Skeletal muscle tissue (tissue), 4 donors: ENCODE results near the gene CNOT9. TPM values are rescaled to one million over a fixed set of nuclear protein-coding genes. Genes with fewer than 3 reads are reported as not detected.
A peak's percentile ranks its signal among the peaks of the same experiment; 100 is the strongest.
"Not testable (repeated sequence)": the region's sequence is repeated elsewhere in the genome, so short reads cannot be mapped to it uniquely, and the experiment has no call there.

Experiments
- H3K27ac ChIP-seq: one replicate; pipeline ENCODE4 v1.7.0; 2013; ENCODE audit warnings: mild to moderate bottlenecking, low read depth, low read length, inconsistent platforms
- H3K27me3 ChIP-seq, 3 donors: one replicate each; pipeline ENCODE4 v1.7.0; 2013; ENCODE audit warnings: low read length in 3 of 3; ENCODE audit not compliant: control insufficient read depth in 3 of 3, insufficient read depth in 3 of 3
- H3K36me3 ChIP-seq, 3 donors: one replicate each; pipeline ENCODE4 v1.7.0; 2013; ENCODE audit warnings: low read length in 3 of 3; ENCODE audit not compliant: control insufficient read depth in 3 of 3, insufficient read depth in 3 of 3
- H3K4me1 ChIP-seq, 3 donors: one replicate each; pipeline ENCODE4 v1.7.0; 2013; ENCODE audit warnings: low read length in 3 of 3, mild to moderate bottlenecking in 3 of 3; ENCODE audit not compliant: control insufficient read depth in 3 of 3, insufficient read depth in 3 of 3
- H3K4me3 ChIP-seq, 3 donors: one replicate each; pipeline ENCODE4 v1.7.0; 2013; ENCODE audit warnings: low read length in 3 of 3
- H3K9ac ChIP-seq, 3 donors: one replicate each; pipeline ENCODE4 v1.7.0; 2013; ENCODE audit warnings: low read length in 3 of 3, mild to moderate bottlenecking in 3 of 3, moderate library complexity in 2 of 3, low read depth in 1 of 3
- H3K9me3 ChIP-seq, 3 donors: one replicate each; pipeline ENCODE4 v1.7.0; 2013; ENCODE audit warnings: low read length in 3 of 3; ENCODE audit not compliant: control insufficient read depth in 3 of 3
- total RNA-seq: library from RNA; depleted of rRNA; stranded (reverse); fragments of >200 nt; gene quantifications from one replicate; pipeline ENCODE4 v1.2.3, GENCODE V29; 2014
- donor health status: Osteomylitis.

Gene CNOT9, protein sequence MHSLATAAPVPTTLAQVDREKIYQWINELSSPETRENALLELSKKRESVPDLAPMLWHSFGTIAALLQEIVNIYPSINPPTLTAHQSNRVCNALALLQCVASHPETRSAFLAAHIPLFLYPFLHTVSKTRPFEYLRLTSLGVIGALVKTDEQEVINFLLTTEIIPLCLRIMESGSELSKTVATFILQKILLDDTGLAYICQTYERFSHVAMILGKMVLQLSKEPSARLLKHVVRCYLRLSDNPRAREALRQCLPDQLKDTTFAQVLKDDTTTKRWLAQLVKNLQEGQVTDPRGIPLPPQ
- 27.1 TPM for total RNA-seq

DNA sequence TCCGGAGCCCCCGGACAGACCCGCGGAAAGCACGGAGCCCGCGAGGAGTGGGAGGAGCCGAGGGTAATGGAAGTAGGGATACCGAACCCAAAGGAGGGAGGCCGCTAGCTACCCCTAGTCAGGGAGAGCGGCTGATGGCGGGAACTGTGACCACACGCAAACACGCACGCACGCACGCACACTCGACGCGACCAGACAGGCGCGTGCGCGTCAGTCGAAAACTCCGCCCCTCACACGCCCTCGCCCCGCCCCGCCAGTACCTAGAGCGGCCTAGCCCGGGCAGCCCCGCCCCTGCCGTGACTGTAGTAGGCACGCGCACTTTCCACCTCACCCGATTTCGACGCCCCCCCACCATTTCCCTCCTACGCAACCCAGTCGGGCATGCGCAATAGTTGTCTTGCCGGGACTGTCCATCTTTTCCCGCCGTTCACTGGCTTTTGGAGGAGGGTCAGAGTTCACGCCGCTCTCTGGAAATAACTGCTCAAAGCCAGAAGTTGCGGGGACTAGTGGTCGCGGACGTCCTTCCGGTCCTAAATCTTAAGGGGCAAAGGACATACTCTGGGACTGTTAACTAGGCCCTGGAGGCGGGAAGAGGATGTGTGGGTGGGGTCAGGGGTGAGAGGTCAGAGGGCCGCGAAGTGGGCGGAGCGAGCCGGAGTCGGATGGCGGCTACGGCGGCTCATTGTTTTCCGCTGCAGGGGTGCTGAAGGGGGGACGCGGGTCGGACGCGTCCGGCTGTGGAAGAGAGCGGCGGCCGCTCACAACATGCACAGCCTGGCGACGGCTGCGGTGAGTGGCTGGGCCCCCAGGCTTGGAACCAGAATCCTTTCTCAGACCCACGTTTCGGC is at the start of gene CNOT9, which contains the start of gene USP37:
CNOT9 (plus strand) TSS at position 650 of the 848 bp plus-strand sequence; CDS start at position 766, 116 bp downstream.
USP37 (minus strand) TSS at position 162 of the 848 bp plus-strand sequence. CDS start 9,698 bp downstream, outside the sequence.
- Histone ChIP-seq H3K36me3 (peaks cover 0 to 9% (median 3%) of the 10 kb centered on the region in 3 donors), H3K27ac (peak within 1 kb of the TSS; percentile 98), H3K4me1 (peaks cover 27 to 34% (median 32%) of the 10 kb centered on the region in 3 donors), H3K4me3 (peak within 1 kb of the TSS; percentile 85 to 91 (median 90)), H3K27me3 (no peaks in the 10 kb centered on the region), H3K9ac (peak within 1 kb of the TSS; percentile 90 to 97 (median 94)), H3K9me3 (no peaks in the 10 kb centered on the region)

DNA sequence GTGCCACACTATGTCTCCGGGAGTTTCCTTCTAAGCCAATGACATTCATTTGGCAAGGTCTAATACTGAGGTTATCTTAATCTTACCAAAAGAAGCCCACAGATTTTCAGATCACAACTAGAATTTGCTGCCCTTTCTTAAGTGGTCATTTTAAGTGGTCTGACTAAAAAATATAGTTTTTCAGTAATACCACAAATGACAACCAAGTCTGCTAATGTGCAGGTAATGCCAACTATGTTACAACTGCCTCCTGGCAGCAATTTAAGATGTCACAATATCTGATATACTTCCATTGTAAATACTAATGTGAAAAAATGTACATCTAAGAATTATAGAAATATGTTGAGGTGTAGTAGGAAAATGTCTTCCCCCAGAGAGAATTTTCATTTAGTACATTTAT is 49.8 kb upstream of the CNOT9 start:
- no peak overlapping the region for H3K27ac ChIP-seq
- no peak overlapping the region for H3K4me3 ChIP-seq
- no peaks in the 10 kb centered on the region for H3K27me3 ChIP-seq
- H3K36me3 ChIP-seq: peaks cover 0 to 9% (median 4%) of the 10 kb centered on the region in 3 donors
- H3K9me3 ChIP-seq: no peaks in the 10 kb centered on the region
- H3K4me1 ChIP-seq: no peaks in the 10 kb centered on the region
- no peak overlapping the region for H3K9ac ChIP-seq

DNA sequence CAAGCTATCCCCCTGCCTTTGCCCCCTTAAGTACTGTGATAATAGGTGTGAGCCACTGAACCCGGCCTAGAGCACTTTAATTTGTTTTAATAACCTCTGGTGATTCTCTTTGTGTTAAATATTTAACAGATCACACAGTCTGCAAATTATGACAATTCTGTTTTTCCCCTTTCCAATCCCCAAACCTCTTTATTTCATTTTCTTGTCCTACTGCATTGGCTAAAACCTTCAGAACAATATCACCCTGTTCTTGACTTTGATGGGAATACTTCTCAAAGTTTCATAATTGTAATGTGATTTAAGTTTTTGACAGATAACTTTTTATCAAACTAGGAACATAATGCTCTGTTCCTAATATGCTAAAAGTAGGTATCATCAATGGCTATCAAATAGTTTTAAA is 45.0 kb upstream of the CNOT9 start:
- no peaks in the 10 kb centered on the region for H3K9me3 ChIP-seq
- H3K9ac ChIP-seq: no peak overlapping the region
- no peak overlapping the region for H3K4me3 ChIP-seq
- H3K27ac ChIP-seq: no peak overlapping the region
- peaks cover 3 to 19% (median 15%) of the 10 kb centered on the region in 3 donors for H3K36me3 ChIP-seq
- H3K27me3 ChIP-seq: no peaks in the 10 kb centered on the region
- H3K4me1 ChIP-seq: no peaks in the 10 kb centered on the region

DNA sequence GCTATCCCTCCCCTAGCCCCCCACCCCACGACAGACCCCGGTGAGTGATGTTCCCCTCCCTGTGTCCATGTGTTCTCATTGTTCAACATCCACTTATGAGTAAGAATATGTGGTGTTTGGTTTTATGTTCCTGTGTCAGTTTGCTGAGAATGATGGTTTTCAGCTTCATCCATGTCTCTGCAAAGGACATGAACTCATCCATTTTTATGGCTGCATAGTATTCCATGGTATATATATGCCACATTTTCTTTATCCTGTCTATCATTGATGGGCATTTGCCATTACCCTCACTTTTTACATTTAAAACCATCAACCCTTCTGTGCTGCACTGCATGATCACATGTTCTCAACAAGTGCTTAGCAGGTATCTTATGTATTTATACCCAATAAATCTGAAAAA is 40.2 kb upstream of the CNOT9 start:
- H3K27ac ChIP-seq, H3K9ac ChIP-seq, H3K4me3 ChIP-seq, H3K9me3 ChIP-seq, H3K4me1 ChIP-seq, H3K27me3 ChIP-seq: not testable (repeated sequence)
- H3K36me3 ChIP-seq: peaks cover 10 to 38% (median 36%) of the 10 kb centered on the region in 3 donors

DNA sequence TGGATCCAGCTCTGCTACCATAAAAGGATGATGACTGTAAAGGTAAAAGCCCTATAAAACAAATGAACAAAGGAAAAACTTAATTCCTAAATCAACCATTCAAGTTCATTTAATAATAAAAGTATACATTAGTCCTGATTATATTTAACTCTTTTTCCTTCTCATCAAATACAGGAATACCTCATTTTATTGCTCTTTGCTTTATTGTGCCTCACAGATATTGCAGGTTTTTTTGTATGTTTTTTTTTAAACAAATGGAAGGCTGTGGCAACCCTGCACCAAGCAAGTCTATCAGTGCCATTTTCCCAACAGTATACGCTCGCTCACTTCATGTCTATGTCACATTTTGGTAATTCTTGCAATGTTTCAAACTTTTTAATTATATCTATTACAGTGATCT is 38.6 kb upstream of the CNOT9 start:
- Histone ChIP-seq H3K9ac (no peak overlapping the region), H3K9me3 (no peaks in the 10 kb centered on the region), H3K36me3 (peaks cover 10 to 41% (median 36%) of the 10 kb centered on the region in 3 donors), H3K27ac (no peak overlapping the region), H3K27me3 (no peaks in the 10 kb centered on the region), H3K4me1 (no peaks in the 10 kb centered on the region), H3K4me3 (no peak overlapping the region)

DNA sequence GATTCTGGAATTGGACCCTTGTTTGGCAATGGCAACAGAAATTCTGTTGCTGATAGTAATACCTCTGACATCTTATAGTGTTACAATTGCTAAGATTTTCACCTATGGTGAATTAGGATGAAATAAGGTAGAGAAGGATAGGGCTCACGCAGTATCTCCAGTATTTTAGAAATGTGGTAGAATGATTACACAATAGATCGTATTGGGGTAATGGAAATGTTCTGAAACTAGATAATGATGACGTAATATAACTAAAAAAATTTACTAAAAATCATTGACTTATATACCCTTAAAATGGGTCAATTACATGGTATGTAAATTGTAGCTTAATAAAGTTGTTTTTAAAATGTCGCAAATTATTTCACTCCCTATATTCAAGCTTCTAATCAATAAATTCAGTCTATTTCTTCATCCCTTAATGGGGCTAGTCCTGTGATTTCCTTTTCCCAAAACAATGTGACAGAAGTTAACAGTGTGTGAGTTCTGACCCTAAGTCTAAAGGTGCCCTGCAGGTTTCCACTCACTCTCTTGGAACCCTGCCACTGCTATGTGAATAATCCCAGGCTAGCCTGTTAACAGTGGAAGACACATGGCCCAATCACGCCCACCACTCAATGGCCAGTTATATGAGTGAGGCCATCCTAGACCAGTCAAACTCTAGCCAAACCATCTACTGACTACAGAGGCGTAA is 31.7 kb upstream of the CNOT9 start:
- no peak overlapping the region for H3K27ac ChIP-seq
- H3K9me3 ChIP-seq: no peaks in the 10 kb centered on the region
- peaks cover 6 to 46% (median 22%) of the 10 kb centered on the region in 3 donors for H3K36me3 ChIP-seq
- no peaks in the 10 kb centered on the region for H3K27me3 ChIP-seq
- H3K4me3 ChIP-seq: no peak overlapping the region
- H3K9ac ChIP-seq: no peak overlapping the region
- no peaks in the 10 kb centered on the region for H3K4me1 ChIP-seq

DNA sequence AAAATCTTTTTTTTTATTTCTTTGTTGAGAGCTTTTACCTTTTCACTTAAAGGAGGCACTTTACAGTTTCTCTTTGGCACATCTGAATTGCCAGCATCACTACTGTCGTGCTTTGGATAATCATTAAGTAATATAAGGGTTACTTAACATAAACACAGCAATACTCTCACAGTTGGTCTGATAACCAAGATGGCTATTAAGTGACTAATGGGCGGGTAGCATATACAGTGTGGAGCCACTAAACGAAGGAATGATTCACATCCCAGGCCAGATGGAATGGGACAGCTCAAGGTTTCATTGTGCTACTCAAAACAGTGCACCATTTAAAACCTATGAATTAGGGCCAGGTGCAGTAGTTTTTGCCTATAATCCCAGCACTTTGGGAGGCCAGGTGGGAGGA is 28.6 kb upstream of the CNOT9 start:
- Histone ChIP-seq H3K27me3 (no peaks in the 10 kb centered on the region), H3K36me3 (peaks cover 8 to 46% (median 27%) of the 10 kb centered on the region in 3 donors), H3K4me1 (no peaks in the 10 kb centered on the region), H3K4me3 (no peak overlapping the region), H3K27ac (no peak overlapping the region), H3K9me3 (no peaks in the 10 kb centered on the region), H3K9ac (no peak overlapping the region)

DNA sequence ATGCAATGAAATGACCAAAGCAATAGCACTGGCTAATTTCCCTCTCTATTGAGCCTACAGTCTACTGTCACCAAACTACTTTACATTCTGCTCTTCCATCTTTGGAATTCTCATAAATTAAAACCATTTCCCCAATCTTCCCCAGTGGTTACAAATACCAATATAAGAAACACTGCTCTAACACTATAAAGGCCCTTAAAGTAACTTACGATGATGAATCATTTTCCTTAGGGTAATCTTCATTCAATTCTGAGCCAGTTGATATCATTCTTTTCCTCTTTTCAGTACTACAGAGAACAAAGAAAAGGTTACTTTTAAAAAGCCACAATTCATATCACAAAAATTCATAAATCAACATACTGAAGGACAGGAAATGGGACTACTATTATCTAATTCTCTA is 22.6 kb upstream of the CNOT9 start:
- Histone ChIP-seq H3K9ac (no peak overlapping the region), H3K36me3 (peaks cover 12 to 55% (median 36%) of the 10 kb centered on the region in 3 donors), H3K27ac (no peak overlapping the region), H3K4me3 (no peak overlapping the region), H3K27me3 (no peaks in the 10 kb centered on the region), H3K4me1 (no peaks in the 10 kb centered on the region), H3K9me3 (no peaks in the 10 kb centered on the region)

DNA sequence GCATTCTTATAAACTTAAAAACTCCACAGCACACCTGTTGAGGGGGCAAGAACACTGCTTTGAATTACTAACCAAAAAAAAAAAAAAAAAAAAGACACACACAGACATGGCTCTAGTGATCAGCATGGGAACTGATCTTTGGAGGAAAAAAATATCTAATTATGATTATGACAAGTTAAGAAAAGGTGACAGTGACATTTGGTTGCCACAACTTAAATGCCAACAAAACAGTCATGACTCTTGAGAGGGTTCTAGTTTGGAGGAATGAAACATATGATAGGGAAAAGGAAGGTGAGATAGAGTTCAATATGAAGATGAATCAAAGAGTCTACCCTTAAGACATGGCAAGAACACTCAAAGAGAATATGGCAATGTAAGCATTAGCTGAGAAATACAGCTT is 21.1 kb upstream of the CNOT9 start:
- no peak overlapping the region for H3K4me3 ChIP-seq
- H3K36me3 ChIP-seq: peaks cover 7 to 49% (median 44%) of the 10 kb centered on the region in 3 donors
- H3K9ac ChIP-seq: no peak overlapping the region
- no peak overlapping the region for H3K27ac ChIP-seq
- H3K9me3 ChIP-seq: no peaks in the 10 kb centered on the region
- H3K4me1 ChIP-seq: no peaks in the 10 kb centered on the region
- H3K27me3 ChIP-seq: no peaks in the 10 kb centered on the region
